Posterior cingulate gyrus (tissue), 11 donors: ENCODE results near the gene ABL2.
"Not testable (repeated sequence)": the region's sequence is repeated elsewhere in the genome, so short reads cannot be mapped to it uniquely, and the experiment has no call there.

Source experiments
- DNase-seq, 10 donors: peaks; one replicate each; pipeline versions ENCODE4 v3.0.0 to v3.0.0-alpha.2; 2020 to 2021; ENCODE audit warnings: mixed read lengths in 3 of 10
- intact Hi-C: fragments of 100-400 bp; cut with DNase I; formaldehyde crosslinking; loops from one replicate; pipeline ENCODE4 v1.15.1; 2023

The ABL2 gene

DNA sequence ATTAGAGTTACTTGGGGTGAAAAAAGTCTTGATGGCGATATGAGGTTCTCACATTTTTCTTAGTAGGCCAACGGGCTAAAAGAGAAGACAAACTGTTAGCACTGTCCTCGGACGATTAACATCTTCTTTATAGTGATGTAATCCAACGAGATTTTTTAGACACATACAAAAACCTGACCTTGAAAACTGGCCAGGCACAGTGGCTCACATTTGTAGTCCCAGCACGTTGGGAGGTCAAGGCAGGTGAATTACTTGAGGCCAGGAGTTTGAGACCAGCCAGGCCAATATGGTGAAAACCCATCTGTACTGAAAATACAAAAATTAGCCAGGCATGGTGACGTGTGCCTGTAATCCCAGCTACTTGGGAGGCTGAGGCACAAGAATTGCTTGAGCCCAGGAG lies 8.4 kb downstream of the ABL2 start:
- intact Hi-C loops = loop anchor here (10.0 kb wide), 1 partner anchor 136 kb away; the partner anchor contains the start of gene TOR3A
- not testable (repeated sequence) for DNase-seq

DNA sequence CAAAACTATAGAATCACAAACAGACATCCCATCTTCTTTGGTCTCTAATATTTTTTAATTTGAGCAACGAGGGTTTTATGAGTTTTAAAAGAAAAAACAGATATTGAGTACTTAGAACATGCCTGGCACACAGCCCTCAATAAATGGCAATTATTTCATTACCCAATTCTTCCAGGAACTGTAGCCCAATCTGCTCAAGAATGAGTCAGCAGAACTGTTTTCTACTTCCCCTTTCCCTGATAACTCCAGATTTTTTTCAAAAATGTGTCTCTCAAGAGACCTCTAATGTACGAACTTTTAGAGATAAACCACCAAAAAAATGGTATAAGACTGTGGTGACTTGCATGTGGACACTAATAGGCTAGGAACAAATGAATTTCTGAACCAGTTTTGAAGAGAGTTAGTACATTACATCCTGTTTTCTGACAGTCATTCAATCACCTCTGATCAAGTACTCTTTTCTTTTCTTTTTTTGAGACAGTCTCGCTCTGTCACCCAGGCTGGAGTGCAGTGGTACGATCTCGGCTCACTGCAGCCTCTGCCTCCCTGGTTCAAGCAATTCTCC lies 11.5 kb downstream of the ABL2 start:
- DNase-seq = no peak
- intact Hi-C loops = no loop called here

DNA sequence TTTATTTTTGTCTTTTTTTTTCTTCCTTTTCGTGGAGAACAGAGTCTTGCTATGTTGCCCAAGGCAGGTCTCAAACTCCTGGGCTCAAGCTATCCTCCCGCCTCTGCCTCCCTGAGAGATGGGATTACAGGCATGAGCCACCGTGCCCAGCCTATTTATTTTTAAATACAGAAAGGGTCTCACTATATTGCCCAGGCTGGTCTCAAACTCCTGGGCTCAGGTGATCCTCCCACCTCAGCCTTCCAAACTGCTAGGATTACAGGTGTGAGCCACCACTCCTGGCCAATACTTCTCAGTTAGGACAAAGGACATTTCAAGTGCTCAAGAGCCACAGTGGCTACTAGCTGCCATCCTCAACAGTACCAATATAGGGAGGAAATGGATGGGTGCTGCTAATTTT lies 16.2 kb downstream of the ABL2 start:
- intact Hi-C loops, DNase-seq: not testable (repeated sequence)

DNA sequence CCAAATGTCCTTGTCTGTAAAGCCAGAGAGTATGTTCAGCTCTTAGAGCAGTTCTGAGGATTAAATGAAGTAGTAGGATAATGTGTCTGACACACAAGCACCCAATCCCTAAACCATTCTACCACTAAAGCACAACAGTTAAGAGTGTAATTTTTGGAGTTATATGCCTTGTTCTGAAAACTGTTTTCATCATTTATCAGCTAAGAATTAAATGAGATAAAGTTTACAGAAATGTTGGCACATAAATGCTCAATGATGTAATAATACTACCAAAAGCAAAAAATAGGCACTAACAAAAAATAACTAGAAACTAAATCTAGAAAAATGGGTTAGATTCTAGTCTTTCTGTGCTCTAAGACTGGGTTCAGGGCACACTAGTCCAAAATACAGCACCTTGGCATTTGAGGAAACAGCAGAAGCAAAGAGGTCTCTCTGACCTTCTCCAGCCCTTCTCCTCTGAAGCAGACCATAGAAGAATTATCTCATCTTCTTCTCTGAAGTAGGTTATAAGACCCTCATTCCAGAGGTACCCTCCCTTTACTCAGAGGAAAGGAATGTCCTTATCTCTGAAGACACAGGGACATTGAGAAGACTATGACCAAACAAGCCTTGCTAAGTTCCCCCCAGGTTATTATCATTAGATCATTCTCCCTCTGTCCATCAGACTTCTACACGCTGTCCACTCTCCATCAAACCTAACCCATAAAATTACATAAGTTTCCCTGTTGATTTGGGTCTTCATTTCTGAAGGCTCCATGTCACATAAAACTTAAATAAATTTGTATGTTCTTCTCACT lies 20.6 kb downstream of the ABL2 start:
- intact Hi-C loops = no loop called here
- DNase-seq = no peak

DNA sequence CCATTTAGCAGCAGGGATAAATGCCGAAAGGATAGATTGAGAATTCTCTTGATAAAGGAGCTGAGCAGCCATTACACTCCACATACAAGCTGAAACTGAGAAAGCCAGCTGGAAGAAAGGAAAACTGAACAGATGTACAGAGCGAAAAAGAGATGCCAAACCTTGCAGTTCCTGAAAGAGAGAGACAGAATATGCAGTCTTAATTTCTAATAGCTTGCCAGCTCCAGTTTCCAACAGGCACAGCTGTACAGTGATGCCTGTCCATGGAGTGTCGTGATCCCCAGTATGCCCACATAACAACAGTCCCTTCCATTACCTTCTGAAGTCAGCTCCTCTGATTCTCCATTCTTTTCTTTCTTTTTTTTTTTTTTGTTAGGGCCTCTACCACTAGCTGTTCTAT lies 22.7 kb downstream of the ABL2 start:
- no peak for DNase-seq
- intact Hi-C loops = no loop called here

DNA sequence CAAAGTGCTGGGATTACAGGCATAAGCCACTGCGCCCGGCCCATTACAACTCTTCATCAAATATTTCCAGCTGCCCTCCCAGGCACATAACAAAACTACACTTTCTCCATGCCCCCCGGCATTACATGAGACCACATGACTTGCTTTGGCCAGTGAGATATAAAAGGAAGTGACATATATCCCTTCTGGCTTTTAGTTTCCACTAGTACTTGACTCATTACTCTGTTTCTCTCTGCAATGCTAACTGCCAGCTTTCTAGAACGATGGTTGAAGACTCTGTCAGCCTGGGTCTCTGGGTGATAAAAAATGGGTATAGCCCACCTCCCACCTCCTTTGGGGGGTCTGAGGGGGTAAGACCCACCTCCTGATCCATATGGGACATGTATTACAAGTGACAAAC lies 24.2 kb downstream of the ABL2 start:
- intact Hi-C loops = no loop called here

DNA sequence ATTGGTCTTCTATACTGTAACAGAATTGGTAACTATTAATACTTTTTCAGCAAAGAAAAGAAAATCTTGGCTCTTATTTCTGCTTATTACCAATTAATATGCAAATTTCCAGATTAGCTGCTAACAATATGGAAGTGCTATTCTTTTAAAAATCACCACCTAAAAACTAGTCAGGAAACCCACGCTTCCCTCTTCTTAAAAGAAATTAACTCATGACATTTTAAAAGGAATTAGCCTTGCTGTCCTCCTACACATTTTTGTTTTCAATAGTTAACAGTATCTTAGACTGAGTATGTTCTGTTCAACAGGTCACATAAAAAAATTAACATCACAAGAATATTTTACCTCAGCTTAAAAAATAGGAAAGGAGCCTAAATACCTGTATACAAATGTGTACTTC lies 27.3 kb downstream of the ABL2 start:
- no peak for DNase-seq
- intact Hi-C loops = no loop called here

More for the DNA sequence above, 24.2 kb downstream of the ABL2 start:
- DNase-seq = no peak

DNA sequence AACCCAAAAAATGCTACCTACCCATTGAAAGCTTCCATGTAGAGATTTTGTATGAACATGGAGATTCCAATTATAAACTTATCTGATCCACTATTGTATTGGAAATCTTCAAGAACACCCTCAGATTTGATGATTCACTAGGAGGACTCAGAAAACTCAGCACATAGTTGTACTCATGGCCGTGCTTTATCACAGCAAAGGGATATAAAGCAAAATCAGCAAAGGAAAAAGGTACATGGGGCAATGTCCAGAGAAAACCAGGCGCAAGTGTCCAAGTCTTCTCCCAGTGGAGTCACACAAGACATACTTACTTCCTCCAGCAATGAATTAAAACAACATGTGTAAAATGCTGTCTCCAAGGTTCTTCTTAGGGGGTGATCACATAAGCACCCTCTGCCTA lies 28.9 kb downstream of the ABL2 start:
- intact Hi-C loops = no loop called here

DNA sequence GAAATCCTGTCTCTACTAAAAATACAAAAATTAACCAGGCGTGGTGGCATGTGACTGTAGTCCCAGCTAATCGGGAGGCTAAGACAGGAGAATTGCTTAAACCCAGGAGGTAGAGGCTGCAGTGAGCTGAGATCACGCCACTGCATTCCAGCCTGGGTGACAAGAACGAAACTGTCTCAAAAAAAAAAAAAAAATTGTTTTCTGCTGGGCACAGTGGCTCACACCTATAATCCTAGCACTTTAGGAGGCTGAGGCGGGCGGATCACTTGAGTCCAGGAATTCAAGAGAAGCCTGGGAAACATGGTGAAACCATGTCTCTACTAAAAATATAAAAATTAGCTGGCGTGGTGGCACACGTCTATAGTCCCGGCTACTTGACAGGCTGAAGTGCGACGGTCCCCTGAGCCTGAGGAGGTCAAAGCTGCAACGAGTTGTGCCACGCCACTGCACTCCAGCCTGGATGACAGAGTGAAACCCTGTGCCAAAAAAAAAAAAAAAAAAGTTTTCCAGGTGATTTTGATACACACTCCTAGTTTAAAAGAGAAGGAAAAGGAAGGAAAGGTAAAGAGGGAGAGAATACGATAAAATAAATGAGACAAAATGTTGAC lies 31.7 kb downstream of the ABL2 start:
- intact Hi-C loops = no loop called here

More for the DNA sequence above, 28.9 kb downstream of the ABL2 start:
- no peak for DNase-seq

DNA sequence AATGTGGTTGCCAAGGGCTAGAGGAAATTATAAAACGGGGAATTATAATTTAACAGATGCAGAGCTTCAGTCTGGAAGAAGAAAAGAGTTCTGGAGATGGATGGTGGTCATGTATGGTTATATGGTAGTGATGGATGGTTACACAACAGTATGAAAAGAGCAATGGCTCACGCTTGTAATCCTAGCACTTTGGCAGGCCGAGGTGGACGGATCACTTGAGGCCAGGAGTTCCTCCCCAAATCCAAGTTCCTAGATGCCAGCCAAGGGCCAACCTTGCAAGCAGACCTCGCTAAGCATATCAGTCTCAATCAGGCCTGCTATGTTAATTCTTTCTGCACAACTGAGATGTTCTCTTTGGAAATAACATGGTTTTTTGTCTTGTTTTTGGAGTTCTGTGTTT lies 33.6 kb downstream of the ABL2 start:
- intact Hi-C loops = not testable (repeated sequence)

More for the DNA sequence above, 31.7 kb downstream of the ABL2 start:
- no peak for DNase-seq

DNA sequence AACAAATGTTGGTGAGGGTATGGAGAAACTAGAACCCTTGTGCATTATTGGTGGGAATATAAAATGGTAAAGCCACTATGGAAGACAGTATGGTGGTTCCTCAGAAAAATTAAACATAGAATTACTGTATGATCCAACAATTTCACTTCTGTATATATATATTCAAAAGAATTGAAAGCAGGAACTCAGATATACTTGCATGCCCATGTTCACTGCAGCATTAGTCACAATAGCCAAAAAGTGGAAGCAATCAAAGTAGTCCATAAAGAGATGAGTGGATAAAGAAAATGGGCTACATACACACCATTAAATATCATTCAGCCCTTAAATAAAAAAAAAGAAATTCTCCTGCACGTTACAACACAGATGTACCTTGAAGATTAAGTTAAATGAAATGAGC lies 34.1 kb downstream of the ABL2 start:
- intact Hi-C loops = no loop called here
- DNase-seq = no peak

More for the DNA sequence above, 33.6 kb downstream of the ABL2 start:
- not testable (repeated sequence) for DNase-seq

DNA sequence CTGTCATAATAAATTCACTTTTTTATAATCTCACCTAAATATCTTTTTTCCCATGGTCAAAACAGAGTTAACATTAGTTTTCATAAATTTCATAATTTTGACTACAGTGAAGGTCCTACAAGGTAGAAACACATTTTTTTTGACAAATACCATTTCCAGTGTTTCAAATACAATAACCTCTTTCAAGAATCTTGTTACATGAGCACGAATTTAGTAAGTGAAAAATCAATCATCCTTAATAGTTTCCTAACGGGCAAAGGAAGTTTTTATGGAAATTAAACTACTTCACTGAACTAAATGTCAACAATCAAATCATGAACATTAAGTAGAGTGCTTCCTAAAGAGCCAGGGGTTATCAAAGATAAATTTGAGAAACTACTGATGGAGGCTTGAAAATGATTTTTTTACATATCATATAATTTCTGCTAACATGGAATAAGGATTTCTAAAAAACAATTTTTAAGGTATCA lies 35.4 kb downstream of the ABL2 start:
- no peak for DNase-seq
- intact Hi-C loops = loop anchor here (5.0 kb wide), 1 partner anchor 72 kb away; no protein-coding TSS in a partner anchor

DNA sequence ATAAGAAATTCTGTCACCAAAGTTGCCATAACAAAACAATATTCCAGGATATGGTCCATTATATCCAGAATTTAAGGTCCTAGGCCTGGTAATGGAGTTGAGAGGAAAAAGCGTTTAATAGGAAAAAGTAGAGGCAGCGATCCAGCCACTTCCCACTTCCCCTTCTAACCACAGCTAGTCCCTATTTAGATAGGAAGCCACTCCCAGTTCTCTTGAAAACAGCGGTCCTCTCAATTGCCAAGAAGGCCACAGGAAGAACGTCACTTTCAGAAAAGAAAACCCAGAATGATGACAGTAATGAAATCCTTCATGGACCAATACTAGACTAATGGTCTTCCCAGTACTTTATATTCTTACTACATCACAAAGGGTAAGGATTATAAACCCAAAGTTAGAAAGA lies 38.6 kb downstream of the ABL2 start:
- no peak for DNase-seq
- intact Hi-C loops = loop anchor here (5.0 kb wide), 1 partner anchor 69 kb away; no protein-coding TSS in a partner anchor

DNA sequence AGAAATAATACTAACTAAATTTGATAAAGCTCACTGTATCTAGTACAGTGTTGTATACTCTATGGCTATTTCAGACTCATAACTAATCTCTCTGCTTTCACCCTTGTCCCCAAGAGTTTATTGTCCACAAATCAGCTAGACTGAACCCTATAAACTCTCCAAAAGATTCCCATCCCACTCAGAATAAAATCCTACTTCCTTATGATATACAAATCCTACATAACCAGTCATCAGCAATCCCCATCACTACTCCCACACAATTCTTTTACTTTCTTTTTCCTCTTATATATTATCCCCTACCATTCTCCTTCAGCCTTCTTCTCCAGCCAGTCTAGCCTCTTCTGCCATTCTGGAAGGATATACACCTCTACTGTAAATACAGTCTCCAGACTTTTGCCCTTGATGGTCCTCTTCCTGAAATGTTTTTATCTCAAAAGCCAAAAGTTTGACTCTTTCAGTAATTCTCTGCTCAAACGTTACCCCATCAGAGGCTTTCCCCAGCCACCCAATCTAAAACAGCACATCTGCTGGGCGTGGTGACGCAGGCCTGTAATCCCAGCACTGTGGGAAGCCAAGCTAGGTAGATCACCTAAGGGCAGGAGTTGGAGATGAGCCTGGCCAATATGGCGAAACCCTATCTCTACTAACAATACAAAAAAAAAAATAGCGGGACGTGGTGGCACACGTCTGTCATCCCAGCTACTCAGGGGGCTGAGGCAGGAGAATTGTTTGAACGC lies 41.6 kb downstream of the ABL2 start:
- no peak for DNase-seq
- intact Hi-C loops = no loop called here

DNA sequence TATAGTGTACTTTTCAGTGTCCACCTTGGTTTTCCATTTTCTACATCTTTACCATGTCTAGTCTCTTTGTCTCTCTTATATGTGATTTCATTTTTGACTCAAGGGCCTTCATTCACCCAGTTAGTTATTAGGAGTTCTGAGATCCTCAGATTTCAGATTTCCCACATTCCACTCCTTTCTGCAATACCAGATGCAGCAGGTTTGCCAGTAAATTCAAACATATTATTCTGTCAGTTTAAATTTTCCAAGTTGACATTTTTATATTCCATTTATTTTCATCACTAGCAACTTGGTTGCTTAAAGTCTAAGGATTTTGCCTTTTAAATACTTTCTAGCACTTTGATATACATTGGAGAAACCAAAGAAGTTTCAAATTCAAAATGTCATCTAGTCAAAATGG lies 42.4 kb downstream of the ABL2 start:
- DNase-seq = no peak
- intact Hi-C loops = no loop called here

DNA sequence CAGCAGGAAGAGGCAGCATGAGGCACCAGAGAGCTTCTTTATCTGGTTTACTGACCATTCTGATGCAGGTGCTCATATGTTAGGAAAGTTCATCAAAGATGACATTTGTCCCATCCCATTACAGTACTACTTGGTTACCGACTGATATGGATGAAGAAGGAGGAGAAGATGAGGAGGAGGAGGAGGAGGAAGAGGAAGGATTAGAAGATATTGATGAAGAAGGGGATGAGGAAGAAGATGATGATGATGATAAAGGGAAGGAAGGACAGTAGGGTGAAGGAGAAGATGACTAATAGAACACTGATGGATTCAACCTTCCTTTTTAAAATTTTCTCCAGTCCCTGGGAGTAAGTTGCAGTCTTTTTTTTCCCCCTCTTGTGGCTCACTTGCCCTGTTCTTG lies 45.1 kb downstream of the ABL2 start:
- DNase-seq = no peak
- intact Hi-C loops = no loop called here

DNA sequence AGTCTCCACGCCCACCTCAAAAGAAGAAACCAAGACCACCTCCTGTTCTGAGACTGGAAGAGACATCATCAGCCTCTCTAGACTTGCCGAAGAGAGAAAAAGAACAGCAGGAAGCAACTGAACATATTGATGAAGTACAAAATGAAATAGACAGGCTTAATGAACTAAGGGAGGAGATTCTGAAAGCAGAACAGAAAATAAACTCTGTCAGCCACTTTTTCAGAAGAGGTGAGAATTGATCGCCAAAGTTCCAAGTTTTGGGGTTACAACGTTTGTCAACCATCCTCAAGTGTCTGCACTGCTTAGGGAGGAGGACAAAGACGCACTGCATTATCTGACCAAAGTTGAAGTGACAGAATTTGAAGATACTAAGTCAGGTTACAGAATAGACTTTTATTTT lies 45.6 kb downstream of the ABL2 start:
- intact Hi-C loops = no loop called here
- DNase-seq = no peak

DNA sequence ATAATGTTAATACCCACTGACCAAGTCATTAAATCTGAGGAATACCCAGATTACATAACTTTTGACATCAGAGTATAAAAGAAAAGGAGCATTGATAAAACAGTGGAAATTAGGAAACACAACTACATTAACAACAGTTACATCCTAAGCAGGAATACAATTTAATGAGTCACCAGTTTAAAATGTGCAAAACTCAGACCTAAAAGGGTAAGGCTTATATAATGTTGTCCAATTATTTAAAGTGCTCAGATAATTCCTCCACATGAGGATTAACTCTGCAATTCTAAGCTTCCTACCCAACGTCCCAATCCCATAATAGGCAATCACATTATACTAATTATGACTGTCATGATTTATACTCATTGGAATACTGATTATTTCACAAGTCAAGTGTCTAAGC lies 50.5 kb downstream of the ABL2 start:
- intact Hi-C loops = no loop called here
- no peak for DNase-seq

DNA sequence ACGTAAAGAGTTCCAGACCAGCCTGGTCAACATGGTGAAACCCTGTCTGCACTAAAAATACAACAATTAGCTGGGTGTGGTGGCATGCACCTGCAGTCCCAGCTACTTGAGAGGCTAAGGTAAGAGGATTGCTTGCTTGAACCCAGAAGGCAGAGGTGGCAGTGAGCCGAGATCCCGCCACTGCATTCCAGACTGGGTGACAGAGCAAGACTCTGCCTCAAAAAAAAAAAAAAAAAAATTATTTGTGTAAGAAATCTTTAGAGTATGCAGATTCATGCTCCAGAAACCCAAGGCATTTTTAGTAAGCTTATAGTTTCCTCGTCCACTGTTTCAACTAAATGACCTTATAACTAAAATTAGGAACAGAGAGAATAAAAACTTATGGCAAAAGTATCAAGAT lies 51.3 kb downstream of the ABL2 start:
- intact Hi-C loops = no loop called here
- DNase-seq = no peak

DNA sequence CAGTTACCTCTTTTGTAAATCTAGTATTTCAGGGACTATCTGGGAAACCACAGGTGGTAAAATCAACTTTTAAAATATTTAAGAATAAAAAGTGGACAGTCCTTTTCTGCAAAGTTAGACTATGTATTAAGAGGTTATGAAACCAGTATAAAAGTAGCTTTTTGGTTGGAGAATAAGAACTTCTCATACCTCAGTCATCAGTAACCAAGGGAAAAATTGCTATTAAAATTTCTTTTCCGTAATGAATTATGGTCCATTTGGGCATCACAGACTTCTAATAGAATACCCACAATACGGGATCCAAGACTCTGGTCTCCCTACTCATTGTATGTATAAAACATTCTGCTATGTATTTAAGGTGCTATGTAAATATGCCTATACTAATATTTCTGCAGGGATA lies 51.9 kb downstream of the ABL2 start:
- intact Hi-C loops = no loop called here
- DNase-seq = no peak

DNA sequence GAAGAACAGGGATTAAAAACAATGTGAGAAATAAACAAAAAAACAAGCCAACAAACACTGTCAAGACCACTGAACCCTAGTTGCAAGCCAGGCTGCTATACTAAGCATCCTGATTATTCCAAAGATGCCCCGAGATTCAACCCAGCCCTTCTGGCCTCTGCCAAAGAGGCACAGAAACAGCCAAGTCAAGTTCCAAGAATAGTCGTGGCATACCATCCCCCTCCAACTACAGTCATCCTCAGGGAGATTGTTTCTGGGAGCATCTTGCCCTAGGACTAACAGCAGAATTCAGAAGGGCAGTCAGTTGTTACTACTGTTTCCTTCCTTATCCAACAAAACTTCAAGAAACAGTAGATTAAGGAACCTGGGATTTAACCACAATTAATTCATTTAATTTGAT lies 52.3 kb downstream of the ABL2 start:
- intact Hi-C loops = no loop called here
- no peak for DNase-seq
